ENCODE measurements around the gene KCNQ2.

Gene KCNQ2

DNA sequence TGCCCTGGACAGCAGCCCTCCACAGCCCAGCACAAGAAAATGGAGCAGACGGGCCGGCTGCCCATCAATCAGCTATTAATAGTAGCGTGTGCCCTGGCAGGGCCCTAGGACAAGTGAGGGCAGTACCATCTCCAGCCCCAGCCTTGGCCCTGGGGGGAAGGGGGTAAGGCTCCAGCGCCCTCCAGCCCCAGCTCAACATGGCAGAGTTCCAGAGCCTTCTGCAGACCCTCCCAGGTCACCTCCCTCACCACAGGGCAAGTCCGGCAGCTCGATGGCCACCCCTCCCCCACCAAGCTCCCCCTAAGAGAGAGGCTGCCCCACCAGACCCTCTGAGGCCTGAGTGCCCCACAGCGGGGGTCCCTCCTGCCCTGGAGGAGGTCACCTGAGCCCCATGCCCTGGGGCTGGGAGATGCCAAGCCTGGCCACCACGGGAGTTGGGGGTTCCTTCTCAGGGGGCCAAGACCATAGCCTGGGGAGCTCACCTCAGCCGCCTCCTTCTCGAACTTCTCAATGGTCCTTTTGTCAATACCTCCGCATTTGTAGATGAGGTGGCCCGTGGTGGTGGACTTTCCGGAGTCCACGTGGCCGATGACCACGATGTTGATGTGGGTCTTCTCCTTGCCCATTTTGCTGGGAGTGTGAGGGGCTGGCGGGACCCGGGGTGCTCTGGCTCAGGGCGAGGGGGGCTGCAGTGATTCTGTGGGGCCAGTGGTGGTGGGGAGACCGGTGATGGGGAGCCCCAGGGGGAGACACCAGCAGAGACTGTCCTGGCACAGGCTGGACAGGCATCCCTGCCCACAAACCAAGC, 24.9 kb upstream of the KCNQ2 start:
- Histone ChIP-seq H3K9ac (ENCODE audit: low read length) (no peak overlapping the region), H3K9me2 (ENCODE audit: low read depth, low read length) (no peaks in the 10 kb centered on the region), H3K27me3 (ENCODE audit: insufficient read depth, low read length) (no peaks in the 10 kb centered on the region; the same call in 1 of the 2 replicates), H3K4me1 (ENCODE audit: insufficient read depth, low read length, severe bottlenecking) (peaks cover 9% of the 10 kb centered on the region), H3K79me2 (ENCODE audit: insufficient read depth, low read length) (no peaks in the 10 kb centered on the region), H3K27ac (ENCODE audit: low read depth, low read length, poor library complexity, severe bottlenecking) (no peak overlapping the region), H3K36me3 (ENCODE audit: insufficient read depth, low read length) (no peaks in the 10 kb centered on the region), H2AFZ (ENCODE audit: low read length) (no peak overlapping the region), H4K20me1 (ENCODE audit: insufficient read depth, low read length) (no peaks in the 10 kb centered on the region), H3K4me3 (ENCODE audit: low read depth, low read length, poor library complexity, severe bottlenecking) (no peak overlapping the region), H3K4me2 (ENCODE audit: low read length) (no peak overlapping the region), H3F3A (ENCODE audit: insufficient read depth, low read length) (no peaks in the 10 kb centered on the region), H3K9me3 (ENCODE audit: low read length) (no peaks in the 10 kb centered on the region)
- TF ChIP-seq EZH2 (IDR thresholded peaks at IDR 0.05; ENCODE audit: borderline replicate concordance, low read length): no peak
- TF ChIP-seq, protein P1, sequence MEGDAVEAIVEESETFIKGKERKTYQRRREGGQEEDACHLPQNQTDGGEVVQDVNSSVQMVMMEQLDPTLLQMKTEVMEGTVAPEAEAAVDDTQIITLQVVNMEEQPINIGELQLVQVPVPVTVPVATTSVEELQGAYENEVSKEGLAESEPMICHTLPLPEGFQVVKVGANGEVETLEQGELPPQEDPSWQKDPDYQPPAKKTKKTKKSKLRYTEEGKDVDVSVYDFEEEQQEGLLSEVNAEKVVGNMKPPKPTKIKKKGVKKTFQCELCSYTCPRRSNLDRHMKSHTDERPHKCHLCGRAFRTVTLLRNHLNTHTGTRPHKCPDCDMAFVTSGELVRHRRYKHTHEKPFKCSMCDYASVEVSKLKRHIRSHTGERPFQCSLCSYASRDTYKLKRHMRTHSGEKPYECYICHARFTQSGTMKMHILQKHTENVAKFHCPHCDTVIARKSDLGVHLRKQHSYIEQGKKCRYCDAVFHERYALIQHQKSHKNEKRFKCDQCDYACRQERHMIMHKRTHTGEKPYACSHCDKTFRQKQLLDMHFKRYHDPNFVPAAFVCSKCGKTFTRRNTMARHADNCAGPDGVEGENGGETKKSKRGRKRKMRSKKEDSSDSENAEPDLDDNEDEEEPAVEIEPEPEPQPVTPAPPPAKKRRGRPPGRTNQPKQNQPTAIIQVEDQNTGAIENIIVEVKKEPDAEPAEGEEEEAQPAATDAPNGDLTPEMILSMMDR (IDR thresholded peaks at IDR 0.05; ENCODE audit: low read length): no peak

- no peak overlapping the region for H3K4me3 ChIP-seq (ENCODE audit: low read depth, low read length, poor library complexity, severe bottlenecking)
Measured at GRCh38 chr20:63496596-63497120, 24.2 kb upstream of the KCNQ2 start.

DNA sequence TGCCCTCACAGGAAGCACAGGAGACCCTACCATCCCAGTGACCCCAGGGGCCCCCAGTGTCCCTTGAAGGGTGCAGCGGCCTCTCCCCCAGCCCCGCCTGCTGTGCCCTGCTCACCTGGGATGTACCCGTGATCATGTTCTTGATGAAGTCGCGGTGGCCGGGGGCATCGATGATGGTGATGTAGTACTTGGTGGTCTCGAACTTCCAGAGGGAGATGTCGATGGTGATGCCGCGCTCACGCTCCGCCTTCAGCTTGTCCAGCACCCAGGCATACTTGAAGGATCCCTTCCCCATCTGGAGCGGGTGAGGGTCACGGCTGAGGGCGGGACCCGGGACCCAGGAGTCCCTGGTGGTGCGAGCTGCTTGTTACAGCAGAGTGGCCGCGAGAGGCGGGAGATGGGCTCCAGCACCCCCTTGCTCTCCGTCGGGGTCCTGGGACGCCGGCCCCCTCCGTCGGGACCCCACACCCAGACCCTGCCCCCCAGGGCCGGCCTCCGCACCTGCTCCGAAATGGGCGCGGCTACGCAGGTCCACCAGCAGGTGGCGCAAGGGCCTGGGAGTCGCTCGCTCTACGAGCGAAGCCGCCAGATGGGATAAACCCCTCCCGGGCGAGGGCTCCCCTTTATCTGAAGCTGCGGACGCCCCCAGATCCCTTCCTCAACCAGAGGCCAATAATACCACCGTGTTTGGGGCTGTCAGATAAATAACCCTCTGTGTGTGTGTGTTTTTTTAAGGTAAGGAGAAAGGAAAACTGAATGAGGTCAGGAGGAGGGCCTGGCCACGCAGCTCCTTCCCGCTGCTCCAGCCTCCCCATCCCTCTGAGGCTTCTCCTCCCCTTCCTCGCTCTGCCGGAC, 23.5 kb upstream of the KCNQ2 start:
- H3K4me3 ChIP-seq (ENCODE audit: low read depth, low read length, poor library complexity, severe bottlenecking): no peak overlapping the region
- H3K79me2 ChIP-seq (ENCODE audit: insufficient read depth, low read length): no peaks in the 10 kb centered on the region
- no peak overlapping the region for H3K4me2 ChIP-seq (ENCODE audit: low read length)
- H3K9me2 ChIP-seq (ENCODE audit: low read depth, low read length): no peaks in the 10 kb centered on the region
- no peak overlapping the region for H3K9ac ChIP-seq (ENCODE audit: low read length)
- no peaks in the 10 kb centered on the region; the same call in 1 of the 2 replicates for H3K27me3 ChIP-seq (ENCODE audit: insufficient read depth, low read length)
- no peak overlapping the region for H3K27ac ChIP-seq (ENCODE audit: low read depth, low read length, poor library complexity, severe bottlenecking)
- no peaks in the 10 kb centered on the region for H3K4me1 ChIP-seq (ENCODE audit: insufficient read depth, low read length, severe bottlenecking)
- no peaks in the 10 kb centered on the region for H3K9me3 ChIP-seq (ENCODE audit: low read length)
- no peaks in the 10 kb centered on the region for H4K20me1 ChIP-seq (ENCODE audit: insufficient read depth, low read length)
- no peak overlapping the region for H2AFZ ChIP-seq (ENCODE audit: low read length)
- H3K36me3 ChIP-seq (ENCODE audit: insufficient read depth, low read length): no peaks in the 10 kb centered on the region
- TF ChIP-seq, protein P1 (IDR thresholded peaks at IDR 0.05; ENCODE audit: low read length): peak; percentile 86
- no peak for TF ChIP-seq EZH2 (IDR thresholded peaks at IDR 0.05; ENCODE audit: borderline replicate concordance, low read length)
- H3F3A ChIP-seq (ENCODE audit: insufficient read depth, low read length): no peaks in the 10 kb centered on the region

More at GRCh38 chr20:63496596-63497120, 24.2 kb upstream of the KCNQ2 start:
- Histone ChIP-seq H3K4me1 (ENCODE audit: insufficient read depth, low read length, severe bottlenecking) (peaks cover 2% of the 10 kb centered on the region), H3K27me3 (ENCODE audit: insufficient read depth, low read length) (no peaks in the 10 kb centered on the region; the same call in 1 of the 2 replicates), H3K36me3 (ENCODE audit: insufficient read depth, low read length) (no peaks in the 10 kb centered on the region), H3K9me3 (ENCODE audit: low read length) (no peaks in the 10 kb centered on the region), H4K20me1 (ENCODE audit: insufficient read depth, low read length) (no peaks in the 10 kb centered on the region), H3K4me2 (ENCODE audit: low read length) (no peak overlapping the region), H3K9ac (ENCODE audit: low read length) (no peak overlapping the region), H3F3A (ENCODE audit: insufficient read depth, low read length) (no peaks in the 10 kb centered on the region), H3K27ac (ENCODE audit: low read depth, low read length, poor library complexity, severe bottlenecking) (no peak overlapping the region), H3K79me2 (ENCODE audit: insufficient read depth, low read length) (no peaks in the 10 kb centered on the region), H3K9me2 (ENCODE audit: low read depth, low read length) (no peaks in the 10 kb centered on the region), H2AFZ (ENCODE audit: low read length) (no peak overlapping the region)
- TF ChIP-seq, protein P1 (IDR thresholded peaks at IDR 0.05; ENCODE audit: low read length): no peak
- TF ChIP-seq EZH2 (IDR thresholded peaks at IDR 0.05; ENCODE audit: borderline replicate concordance, low read length): no peak
